Right lung (tissue), 5 donors: Measurements from ENCODE around the gene TRMU. TPM values are rescaled to one million over a fixed set of nuclear protein-coding genes. Genes with fewer than 3 reads are reported as not detected.

Source experiments
- polyA plus RNA-seq, 5 donors: library from polyadenylated mRNA; unstranded; fragments of 120-200 nt; gene quantifications; one replicate each; pipeline versions ENCODE4 v1.2.1 to v1.2.3, GENCODE V29; 2013; ENCODE audit warnings: inconsistent platforms in 1 of 5, low replicate concordance in 1 of 5; ENCODE audit not compliant: insufficient read length in 5 of 5, insufficient read depth in 1 of 5

TRMU gene
- polyA plus RNA-seq, 5 donors: 37.6 to 51.9 (median 43.9) TPM

Other genes with a start within 250 kb of the TRMU start
- gene PPARA, start 185.2 kb upstream of the TRMU start, polyA plus RNA-seq: 10 to 100 TPM; 11.8 to 14.8 (median 14.1) TPM
- 10 to 100 TPM in 4 of 5 donors, 1 to 10 TPM in 1; 9.5 to 15.0 (median 13.0) TPM for gene CDPF1, start 85.4 kb upstream of the TRMU start, polyA plus RNA-seq
- under 1 TPM; 0.37 to 0.60 (median 0.47) TPM for gene PKDREJ, start 72.4 kb upstream of the TRMU start, polyA plus RNA-seq
- 10 to 100 TPM; 29.4 to 40.5 (median 34.1) TPM for gene TTC38, start 67.7 kb upstream of the TRMU start, polyA plus RNA-seq
- 10 to 100 TPM; 11.9 to 30.5 (median 16.3) TPM for gene GTSE1, start 38.8 kb upstream of the TRMU start, polyA plus RNA-seq
- gene CELSR1, start 201.9 kb downstream of the TRMU start, polyA plus RNA-seq: 10 to 100 TPM; 22.6 to 40.5 (median 26.4) TPM